GM20000 (cell line): ENCODE measurements around the gene NKX2-3.

Experiments
- DNase-seq: peaks from one replicate; pipeline ENCODE4 v3.0.0; 2012; ENCODE audit warnings: low spot score
- TF ChIP-seq, protein P1 (sequence below): IDR thresholded peaks from 2 replicates; pipeline ENCODE4 v1.5.1; 2012; ENCODE audit warnings: mild to moderate bottlenecking, control low read depth; ENCODE audit errors: extremely low read depth, missing control alignments

NKX2-3 gene

DNA sequence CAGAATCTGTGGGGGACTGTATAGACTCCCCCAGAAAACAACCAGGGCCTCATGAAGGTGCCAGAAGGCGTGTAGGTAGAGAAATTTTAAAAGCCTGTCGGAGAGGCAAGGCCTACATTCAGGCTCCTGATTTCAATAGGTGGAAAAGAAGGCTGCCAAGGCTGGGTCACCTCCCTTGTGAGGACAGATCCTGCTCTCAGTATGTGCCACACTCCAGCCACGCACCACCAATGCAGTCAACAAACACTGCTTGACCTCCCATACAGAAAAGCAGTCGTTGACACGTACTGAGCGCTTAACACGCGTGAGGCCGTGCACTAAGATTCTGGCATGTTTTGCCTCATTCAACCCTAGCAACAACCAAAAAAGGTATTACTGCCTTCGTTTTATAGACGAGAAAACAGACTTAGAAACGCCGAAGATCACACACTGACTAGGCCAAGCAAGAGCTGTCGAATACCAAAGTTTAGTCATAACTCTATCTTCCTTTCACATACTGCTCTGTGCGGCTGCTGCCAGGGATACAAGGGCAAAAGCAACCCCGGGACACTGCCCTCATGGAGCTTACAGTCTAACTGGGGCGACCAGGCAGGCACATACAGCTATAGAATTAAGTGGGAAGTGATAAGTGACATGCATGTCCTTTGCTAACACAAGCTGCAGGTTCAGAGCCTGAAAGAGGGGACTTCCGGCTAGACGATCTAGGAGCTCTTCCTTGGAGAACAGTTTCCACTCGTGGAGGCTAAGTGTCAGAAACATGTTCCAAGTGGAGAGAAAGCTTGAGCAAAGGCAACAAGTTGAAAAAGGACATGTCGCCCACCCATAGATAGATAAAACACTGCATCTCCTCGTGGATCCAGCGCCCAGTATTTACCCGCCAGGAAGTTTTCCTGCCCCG is 797 bp upstream of the NKX2-3 start:
- no peak for DNase-seq
- TF ChIP-seq, protein P1, sequence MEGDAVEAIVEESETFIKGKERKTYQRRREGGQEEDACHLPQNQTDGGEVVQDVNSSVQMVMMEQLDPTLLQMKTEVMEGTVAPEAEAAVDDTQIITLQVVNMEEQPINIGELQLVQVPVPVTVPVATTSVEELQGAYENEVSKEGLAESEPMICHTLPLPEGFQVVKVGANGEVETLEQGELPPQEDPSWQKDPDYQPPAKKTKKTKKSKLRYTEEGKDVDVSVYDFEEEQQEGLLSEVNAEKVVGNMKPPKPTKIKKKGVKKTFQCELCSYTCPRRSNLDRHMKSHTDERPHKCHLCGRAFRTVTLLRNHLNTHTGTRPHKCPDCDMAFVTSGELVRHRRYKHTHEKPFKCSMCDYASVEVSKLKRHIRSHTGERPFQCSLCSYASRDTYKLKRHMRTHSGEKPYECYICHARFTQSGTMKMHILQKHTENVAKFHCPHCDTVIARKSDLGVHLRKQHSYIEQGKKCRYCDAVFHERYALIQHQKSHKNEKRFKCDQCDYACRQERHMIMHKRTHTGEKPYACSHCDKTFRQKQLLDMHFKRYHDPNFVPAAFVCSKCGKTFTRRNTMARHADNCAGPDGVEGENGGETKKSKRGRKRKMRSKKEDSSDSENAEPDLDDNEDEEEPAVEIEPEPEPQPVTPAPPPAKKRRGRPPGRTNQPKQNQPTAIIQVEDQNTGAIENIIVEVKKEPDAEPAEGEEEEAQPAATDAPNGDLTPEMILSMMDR, result no peak

DNA sequence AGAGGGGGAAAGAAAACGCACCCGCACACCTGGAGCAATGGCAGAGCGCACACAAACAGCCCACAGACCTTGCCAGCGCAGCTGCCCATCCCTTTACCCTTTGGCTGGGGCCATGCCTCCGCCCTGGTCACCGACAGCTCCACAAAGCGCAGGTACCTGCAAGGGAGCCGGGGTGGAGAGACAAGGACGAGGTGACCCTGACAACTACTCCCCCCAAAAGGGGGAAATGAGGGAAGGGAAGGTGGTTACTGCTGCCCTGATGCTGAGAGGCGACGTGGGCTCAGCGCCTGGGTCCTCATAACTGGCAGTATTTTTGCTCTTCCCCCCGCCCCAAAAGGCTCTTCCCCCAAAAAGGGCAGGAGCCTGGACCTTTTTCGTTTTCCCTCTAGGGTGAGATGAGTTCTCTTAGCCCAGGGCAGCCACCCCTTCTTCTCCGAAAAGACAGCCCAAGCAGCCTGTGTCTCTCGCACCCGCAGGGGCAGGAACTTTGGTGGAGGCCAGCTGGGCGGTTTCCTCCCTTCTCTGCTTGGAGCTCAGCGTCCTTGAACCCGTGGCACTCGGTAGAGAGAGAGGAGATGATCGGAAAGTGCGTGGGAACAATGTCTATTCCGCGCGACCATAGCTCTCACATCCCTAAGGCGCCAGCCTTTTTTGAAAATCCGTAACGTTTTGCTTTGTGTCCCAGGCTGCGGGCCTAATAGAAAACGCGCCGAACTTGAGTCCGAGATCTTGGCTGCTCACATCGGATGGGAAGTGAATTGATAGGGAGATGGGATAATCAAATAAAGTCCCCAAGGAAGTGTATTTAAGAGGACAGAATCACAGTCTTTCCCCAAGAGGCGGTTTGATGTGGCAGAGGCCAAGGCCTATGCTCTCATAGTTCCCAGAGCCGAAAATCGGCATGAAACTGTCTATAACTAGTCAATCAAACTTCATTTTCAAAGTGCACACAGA is 1.0 kb downstream of the NKX2-3 start:
- TF ChIP-seq, protein P1, result no peak
- DNase-seq, result peak; percentile 18

DNA sequence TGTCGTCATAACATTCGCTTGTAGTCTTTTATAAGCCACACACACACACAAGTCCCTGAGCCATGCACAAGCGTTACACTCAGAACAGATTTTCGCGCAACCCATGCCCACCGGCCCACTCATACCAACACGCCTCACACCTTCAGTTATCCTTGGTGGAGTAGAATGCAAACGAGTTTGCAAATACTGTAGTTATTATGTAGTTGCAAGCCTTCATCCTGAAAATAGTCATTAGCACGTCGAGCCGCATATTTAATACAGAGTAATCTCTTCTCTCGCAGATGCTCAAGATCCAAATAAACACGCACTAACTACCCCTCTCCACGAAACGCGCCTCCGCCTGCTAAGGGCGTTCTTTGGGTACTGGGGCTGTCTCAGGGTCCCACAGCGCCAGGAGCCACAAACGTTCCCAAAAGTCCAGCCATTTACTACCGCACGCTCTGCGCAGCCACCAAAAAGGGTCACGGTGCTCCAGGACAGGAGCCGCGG is 1.8 kb downstream of the NKX2-3 start:
- no peak for DNase-seq
- TF ChIP-seq, protein P1, result no peak

DNA sequence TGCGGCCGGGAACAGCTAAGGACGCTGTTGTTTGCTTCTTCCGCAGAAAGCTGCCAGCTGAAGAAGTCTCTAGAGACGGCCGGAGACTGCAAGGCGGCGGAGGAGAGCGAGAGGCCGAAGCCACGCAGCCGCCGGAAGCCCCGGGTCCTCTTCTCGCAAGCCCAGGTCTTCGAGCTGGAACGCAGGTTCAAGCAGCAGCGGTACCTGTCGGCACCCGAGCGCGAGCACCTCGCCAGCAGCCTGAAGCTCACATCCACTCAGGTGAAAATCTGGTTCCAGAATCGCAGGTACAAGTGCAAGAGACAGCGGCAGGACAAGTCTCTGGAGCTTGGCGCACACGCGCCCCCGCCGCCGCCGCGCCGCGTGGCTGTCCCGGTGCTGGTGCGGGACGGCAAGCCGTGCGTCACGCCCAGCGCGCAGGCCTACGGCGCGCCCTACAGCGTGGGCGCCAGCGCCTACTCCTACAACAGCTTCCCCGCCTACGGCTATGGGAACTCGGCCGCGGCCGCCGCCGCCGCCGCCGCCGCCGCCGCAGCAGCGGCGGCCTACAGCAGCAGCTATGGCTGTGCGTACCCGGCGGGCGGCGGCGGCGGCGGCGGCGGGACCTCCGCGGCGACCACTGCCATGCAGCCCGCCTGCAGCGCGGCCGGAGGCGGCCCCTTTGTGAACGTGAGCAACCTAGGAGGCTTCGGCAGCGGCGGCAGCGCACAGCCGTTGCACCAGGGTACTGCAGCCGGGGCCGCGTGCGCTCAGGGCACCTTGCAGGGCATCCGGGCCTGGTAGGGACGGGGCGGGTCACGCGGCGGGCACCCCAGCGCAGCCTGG is 2.4 kb downstream of the NKX2-3 start:
- DNase-seq, result peak; percentile 64
- TF ChIP-seq, protein P1, result no peak

DNA sequence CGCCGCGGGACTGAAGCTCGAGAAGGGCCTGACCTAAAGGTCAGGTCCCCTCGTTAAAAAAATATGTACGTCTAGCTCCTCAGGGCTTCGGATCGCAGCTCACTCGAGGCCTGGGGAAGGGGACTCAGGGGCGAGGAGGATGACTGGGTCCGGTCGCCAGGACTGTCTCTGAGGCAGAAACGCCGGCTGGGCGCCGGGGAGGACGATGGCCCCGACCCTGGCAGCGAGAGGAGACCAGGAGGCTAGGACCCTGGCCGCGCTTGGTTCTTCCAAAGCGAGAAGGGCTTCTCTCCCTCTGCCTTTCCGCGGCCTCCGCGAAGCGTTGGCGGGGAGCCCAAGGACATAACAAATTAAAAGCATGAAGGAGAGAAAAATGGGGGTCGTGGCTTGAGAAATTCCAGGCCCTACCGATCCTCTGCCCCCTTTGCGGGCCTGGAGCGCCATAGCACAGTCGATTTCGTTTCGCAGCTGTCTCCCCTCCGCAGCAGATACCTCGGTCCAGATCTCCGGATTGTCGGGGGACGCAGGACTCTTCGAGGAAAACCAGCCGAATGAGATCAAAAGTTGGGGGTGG is 3.1 kb downstream of the NKX2-3 start:
- TF ChIP-seq, protein P1, result no peak
- no peak for DNase-seq

DNA sequence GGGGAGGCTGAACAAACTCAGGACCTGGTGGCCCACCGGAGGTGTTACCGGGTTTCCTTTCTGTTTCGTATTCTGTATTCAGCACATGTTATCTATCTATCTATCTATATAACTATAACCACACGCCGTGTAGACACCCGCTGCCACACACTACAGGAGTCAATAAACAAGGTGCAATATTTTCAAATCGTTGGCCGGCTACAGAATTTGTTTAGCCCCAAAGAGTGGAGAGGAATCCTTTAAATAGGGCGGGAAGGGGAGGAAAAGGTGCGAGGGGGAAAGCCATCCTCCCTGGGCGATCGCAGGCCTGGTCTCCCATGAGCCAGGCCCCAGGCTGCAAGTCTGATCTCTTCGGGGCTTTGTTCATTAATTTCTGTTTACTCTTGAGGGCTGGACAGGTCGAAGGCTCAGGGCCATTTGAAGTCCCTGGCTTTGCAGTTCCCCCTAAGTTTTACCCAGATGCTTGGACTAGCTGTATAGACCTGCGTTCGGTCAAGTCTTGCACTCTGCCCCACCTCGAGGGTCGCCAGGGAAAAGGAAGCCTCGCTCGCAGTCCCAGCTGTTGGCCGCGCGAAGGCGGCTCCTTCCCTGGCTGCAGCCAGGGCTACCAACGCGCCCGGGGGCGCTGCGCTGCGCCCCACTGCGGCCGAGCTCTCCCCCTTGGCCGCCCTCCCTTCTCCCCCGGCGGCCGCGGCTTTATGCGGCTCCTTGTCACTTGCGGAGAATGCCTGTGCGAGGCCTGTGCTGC is 3.8 kb downstream of the NKX2-3 start:
- no peak for DNase-seq

More for the DNA sequence above, 3.8 kb downstream of the NKX2-3 start:
- TF ChIP-seq, protein P1, result no peak
